K562 (cell line): ENCODE measurements around the gene NELFA. TPM values are rescaled to one million over a fixed set of nuclear protein-coding genes. Genes with fewer than 3 reads are reported as not detected.

Experiments used
- ATAC-seq: fragments of 200-7000 bp; cut with Tn5 transposase; 3 replicates; pipeline ENCODE4 v1.9.1; 2020; ENCODE audit warnings: moderate library complexity
- BruUV-seq: library from RNA; stranded (reverse); fragments of 400-500 nt; replicated peaks from 2 replicates; lab custom pipeline; 2021; lab: Mats Ljungman, UMichigan
- CTCF ChIA-PET: fragments of 300-600 bp; formaldehyde crosslinking; extraction: SDS; loops from one replicate; lab custom pipeline; 2021; ENCODE audit warnings: low intra/inter-chr PET ratio; lab: Yijun Ruan, JAX
- POLR2A ChIA-PET: fragments of 300-600, 350-650 bp; sonication (Branson Sonifier 250); formaldehyde crosslinking; extraction: SDS; loops from one replicate; lab custom pipeline; 2021; ENCODE audit warnings: antibody characterized with exemption, inconsistent platforms; lab: Yijun Ruan, JAX
- DNase-seq, 4 experiments: peaks; one replicate each; pipeline versions ENCODE4 v3.0.0 to v3.0.0-alpha.2; 2011 to 2018; ENCODE audit warnings: low spot score in 3 of 4, mixed read lengths in 3 of 4; ENCODE audit errors: extremely low read depth in 1 of 4
- FAIRE-seq: peaks from 2 replicates; lab custom pipeline; 2011; peaks lifted over from hg19 to GRCh38; lab: Jason Lieb, UNC
- H2AFZ ChIP-seq: 2 replicates; pipeline ENCODE4 v1.6.0; 2011; ENCODE audit warnings: low read depth, low read length, control low read depth, inconsistent platforms
- H3K27ac ChIP-seq: fragments of 200-600 bp; 3 replicates; pipeline ENCODE4 v1.8.0; 2011; ENCODE audit warnings: low read depth, mild to moderate bottlenecking, control low read depth, inconsistent platforms, low read length, moderate library complexity, mixed read lengths; ENCODE audit errors: extremely low read depth
- H3K27me3 ChIP-seq, 2 experiments: fragments of 300-600 bp in 1 of 2; 2 replicates in 1 of 2; 3 replicates in 1 of 2; pipeline versions ENCODE4 v1.6.0 to v1.8.0; 2011; ENCODE audit warnings: inconsistent platforms in 2 of 2, low read length in 2 of 2, mild to moderate bottlenecking in 1 of 2, mixed read lengths in 1 of 2, moderate library complexity in 1 of 2; ENCODE audit not compliant: control insufficient read depth in 2 of 2, insufficient read depth in 2 of 2
- H3K36me3 ChIP-seq: fragments of 300-600 bp; 3 replicates; pipeline ENCODE4 v1.8.0; 2011; ENCODE audit warnings: mild to moderate bottlenecking, low read length, inconsistent platforms; ENCODE audit not compliant: control insufficient read depth, insufficient read depth
- H3K4me1 ChIP-seq, 2 experiments: fragments of 200-600 bp in 1 of 2; replicated peaks in 1 of 2; 2 replicates in 1 of 2; 3 replicates in 1 of 2; pipeline versions ENCODE4 v1.5.1 to v1.8.0; 2011; ENCODE audit warnings: inconsistent platforms in 2 of 2, low read length in 2 of 2, mild to moderate bottlenecking in 1 of 2, mixed read lengths in 1 of 2, moderate library complexity in 1 of 2; ENCODE audit not compliant: control insufficient read depth in 2 of 2, insufficient read depth in 2 of 2
- H3K4me2 ChIP-seq: 2 replicates; pipeline ENCODE4 v1.6.1; 2011; ENCODE audit warnings: low read length, control low read depth, inconsistent platforms, mixed read lengths; ENCODE audit not compliant: insufficient read depth
- H3K4me3 ChIP-seq: fragments of 200-600 bp; sonication (generic), shearing (Covaris generic); 2 replicates; pipeline ENCODE4 v1.5.1; 2016; ENCODE audit warnings: control low read depth, inconsistent platforms
- H3K79me2 ChIP-seq: fragments of 200-600 bp; 3 replicates; pipeline ENCODE4 v1.8.0; 2011; ENCODE audit warnings: low read length, inconsistent platforms; ENCODE audit not compliant: control insufficient read depth, insufficient read depth
- H3K9ac ChIP-seq, 2 experiments: 2 replicates each; pipeline versions ENCODE4 v1.6.0 to v1.6.1; 2011; ENCODE audit warnings: low read depth in 2 of 2, low read length in 2 of 2, control low read depth in 1 of 2, inconsistent platforms in 1 of 2, mild to moderate bottlenecking in 1 of 2, mixed read lengths in 1 of 2; ENCODE audit not compliant: insufficient read depth in 1 of 2
- H3K9me1 ChIP-seq: one replicate; pipeline ENCODE4 v1.6.0; 2011; ENCODE audit warnings: inconsistent platforms, mild to moderate bottlenecking, low read length, moderate library complexity; ENCODE audit not compliant: control insufficient read depth, insufficient read depth
- H3K9me3 ChIP-seq: replicated peaks from 2 replicates; pipeline ENCODE4 v1.5.1; 2011; ENCODE audit warnings: low read depth, low read length, inconsistent platforms; ENCODE audit not compliant: control insufficient read depth, insufficient read depth
- H4K20me1 ChIP-seq: replicated peaks from 2 replicates; pipeline ENCODE4 v1.6.1; 2011; ENCODE audit warnings: low read length, inconsistent platforms, mixed read lengths; ENCODE audit not compliant: control insufficient read depth, insufficient read depth
- ATF1 ChIP-seq, 2 experiments: fragments of 450-650 bp in 1 of 2; IDR thresholded peaks; 2 replicates each; pipeline ENCODE4 v1.6.1; 2016; ENCODE audit warnings: missing compliant biosample characterization in 1 of 2, missing genetic modification characterization in 1 of 2
- DPF2 ChIP-seq: fragments of 450-650 bp; IDR thresholded peaks from 2 replicates; pipeline ENCODE4 v1.6.1; 2016
- FOXA3 ChIP-seq, 2 experiments: fragments of 450-650 bp in 1 of 2; sonication (generic) in 1 of 2; formaldehyde crosslinking; IDR thresholded peaks in 1 of 2; conservative IDR thresholded peaks in 1 of 2; 2 replicates each; pipeline versions ENCODE4 v1.4.0 to v1.8.0; 2020 to 2022; ENCODE audit warnings: mild to moderate bottlenecking in 2 of 2, missing genetic modification reagents in 1 of 2
- FOXK2 ChIP-seq, 2 experiments: fragments of 450-650 bp; IDR thresholded peaks in 1 of 2; conservative IDR thresholded peaks in 1 of 2; 2 replicates each; pipeline ENCODE4 v1.6.1; 2016; ENCODE audit warnings: low read depth in 2 of 2, mild to moderate bottlenecking in 1 of 2
- MBD1 ChIP-seq: fragments of 250-450 bp; sonication (Bioruptor Pico); IDR thresholded peaks from 2 replicates; pipeline ENCODE4 v1.8.0; 2022; ENCODE audit warnings: inconsistent platforms
- ZNF444 ChIP-seq: fragments of 250-450 bp; sonication (Bioruptor Pico); IDR thresholded peaks from 2 replicates; pipeline ENCODE4 v1.4.0; 2020; ENCODE audit warnings: mild to moderate bottlenecking, moderate library complexity
- WGBS: fragments of 100-300 bp; shearing (Covaris generic); methylation state at CpG from one replicate; pipeline ENCODE4 v1.1.6; 2016; ENCODE audit warnings: low coverage, mixed read lengths; ENCODE audit not compliant: insufficient coverage; ENCODE audit errors: missing lambda C conversion rate; 5-methylcytosine and 5-hydroxymethylcytosine counted together
- in situ Hi-C: fragments of 300-500 bp; cut with MboI; formaldehyde crosslinking; loops from 4 replicates; pipeline ENCODE4 v1.15.0; 2018; ENCODE audit warnings: inconsistent platforms, mixed read lengths
- intact Hi-C: fragments of 100-400 bp; cut with micrococcal nuclease; formaldehyde crosslinking; loops from 2 replicates; pipeline ENCODE4 v1.14.2; 2022
- polyA plus RNA-seq, 8 experiments: library from polyadenylated mRNA; depleted of rRNA in 4 of 8; stranded (reverse) in 5 of 8; unstranded in 3 of 8; fragments of >200 nt; fragmentation: Nextera tagmentation in 2 of 8; fragmentation: Illumina TruSeq in 1 of 8; extraction: Ambion mirVana in 2 of 8; extraction: Trizol in 1 of 8; gene quantifications; 2 replicates each; pipeline versions ENCODE4 v1.2.1 to v1.2.3, GENCODE V29; 2011 to 2014; ENCODE audit warnings: inconsistent platforms in 1 of 8, missing spikeins in 1 of 8
- total RNA-seq, 7 experiments: library from RNA; depleted of rRNA in 6 of 7; stranded (reverse); fragments of >200 nt in 6 of 7; fragmentation: Illumina TruSeq in 2 of 7; extraction: Trizol in 2 of 7; gene quantifications; 2 replicates each; pipeline versions ENCODE4 v1.2.1 to v1.2.3, GENCODE V29; 2011 to 2021; ENCODE audit warnings: low replicate concordance in 1 of 7

NELFA gene
- total and polyA plus RNA-seq, 9 of the 15 experiments (the other 6 are each of a cell fraction or from before 2014, with no cell fraction given): 0.76 to 59.6 (median 14.8) TPM

DNA sequence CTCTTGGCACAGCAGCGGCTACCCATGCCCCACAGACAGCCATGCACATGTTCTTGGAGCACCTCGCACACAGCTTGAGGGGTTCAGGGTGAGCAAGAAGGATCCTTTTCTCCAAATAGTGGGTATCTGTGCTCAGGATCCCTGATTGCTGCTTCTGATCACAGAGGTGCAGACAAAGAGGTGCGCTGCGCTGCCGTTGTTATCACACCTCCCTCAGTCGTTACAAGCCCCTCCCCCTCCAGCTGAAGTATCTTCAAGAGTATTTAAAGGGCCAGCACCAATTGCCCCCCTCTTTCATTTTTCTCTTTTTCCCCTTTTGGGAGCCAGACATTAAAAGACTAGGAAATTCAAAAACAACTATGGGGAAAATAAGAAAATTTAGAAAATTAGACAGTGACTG, 44.3 kb downstream of the NELFA start (continued):
- TF ChIP-seq MBD1 (CRISPR knock-in tag) (no peak), ZNF444 (CRISPR knock-in tag) (no peak), DPF2 (0 out of 2 replicates have a peak, but pooled peaks have one; percentile 26)

GRCh38 chr4:1962980-1963379, 45.8 kb downstream of the NELFA start:
- ChIA-PET POLR2A (interaction anchor here (0.7 to 1.5 kb wide), 3 partner anchors 18 to 33 kb away, joined by 3 to 5 read pairs (median 3); no protein-coding TSS in a partner anchor), CTCF (interaction anchor here (0.5 kb wide), 1 partner anchor 25 kb away, joined by 3 read pairs; no protein-coding TSS in a partner anchor)
- in situ Hi-C loops: no loop called here
- no peaks in the 10 kb centered on the region for H3K27me3 ChIP-seq
- H3K9ac ChIP-seq: no peak overlapping the region
- H3K4me1 ChIP-seq: peaks cover 10 to 14% of the 10 kb centered on the region in 2 experiments; a peak in 4 of 5 replicates
- H3K4me3 ChIP-seq: no peak overlapping the region
- peaks cover 14% of the 10 kb centered on the region for H3K79me2 ChIP-seq
- BruUV-seq: no TSS peak
- no peak overlapping the region for H2AFZ ChIP-seq
- DNase-seq: peak in 1 of 4 experiments; percentile 36
- peak; percentile 65 to 81; a peak in 1 of 4 replicates for TF ChIP-seq FOXA3 (CRISPR knock-in tag; conservative IDR thresholded peaks at IDR 0.05 in 1 of 2, IDR thresholded peaks at IDR 0.05 in 1 of 2)
- TF ChIP-seq FOXK2 (conservative IDR thresholded peaks at IDR 0.05 in 1 of 2, IDR thresholded peaks at IDR 0.05 in 1 of 2; ENCODE audit: low read depth in 2 of 2): 0 out of 4 replicates have a peak, but pooled peaks of 1 of the 2 experiments have one; percentile 8
- no peak for TF ChIP-seq ATF1 (CRISPR knock-in tag; IDR thresholded peaks at IDR 0.05)
- no peak for TF ChIP-seq ATF1 (tag; IDR thresholded peaks at IDR 0.05)
- TF ChIP-seq, all 486 proteins: peak for 2
- ATAC-seq (peak; percentile 75), FAIRE-seq (peak; percentile 56)
- intact Hi-C loops: no loop called here
- Histone ChIP-seq H3K9me1 (no peaks in the 10 kb centered on the region), H3K36me3 (peaks cover 86% of the 10 kb centered on the region), H3K4me2 (no peak overlapping the region), H3K9me3 (no peaks in the 10 kb centered on the region), H4K20me1 (0 out of 2 replicates have a peak, but pooled peaks cover 4% of the 10 kb centered on the region), H3K27ac (0 out of 3 replicates have a peak overlapping the region, but pooled peaks have one; percentile 14)
- 52% methylated on average over 4 of the region's 4 CpGs for WGBS
